ENCODE data around the gene NDUFAF2.
"Not testable (repeated sequence)": the region's sequence is repeated elsewhere in the genome, so short reads cannot be mapped to it uniquely, and the experiment has no call there.

The NDUFAF2 gene

GRCh38 chr5:60977956-60978737 is 33.1 kb downstream of the NDUFAF2 start:
- Mint-ChIP-seq H3K36me3 (ENCODE audit: low read depth) (peaks cover 31% of the 10 kb centered on the region), H3K27me3 (ENCODE audit: low read depth, poor library complexity) (no peaks in the 10 kb centered on the region), H3K4me1 (no peaks in the 10 kb centered on the region), H3K4me3 (no peak overlapping the region), H3K9me3 (peaks cover 25% of the 10 kb centered on the region), H3K27ac (no peak overlapping the region)
- no peak for TF ChIP-seq CTCF (IDR thresholded peaks at IDR 0.05)
- DNase-seq: no peak

GRCh38 chr5:60978968-60979367 is 34.0 kb downstream of the NDUFAF2 start:
- H3K36me3 Mint-ChIP-seq (ENCODE audit: low read depth): peaks cover 31% of the 10 kb centered on the region
- no peak for TF ChIP-seq CTCF (IDR thresholded peaks at IDR 0.05)
- H3K4me1 Mint-ChIP-seq: no peaks in the 10 kb centered on the region
- no peak overlapping the region for H3K27ac Mint-ChIP-seq
- H3K4me3 Mint-ChIP-seq: no peak overlapping the region
- no peaks in the 10 kb centered on the region for H3K27me3 Mint-ChIP-seq (ENCODE audit: low read depth, poor library complexity)
- DNase-seq: no peak
- H3K9me3 Mint-ChIP-seq: peaks cover 27% of the 10 kb centered on the region

GRCh38 chr5:60980511-60980910 is 35.5 kb downstream of the NDUFAF2 start:
- Mint-ChIP-seq H3K4me1 (no peaks in the 10 kb centered on the region), H3K27me3 (ENCODE audit: low read depth, poor library complexity) (no peaks in the 10 kb centered on the region), H3K27ac (no peak overlapping the region), H3K36me3 (ENCODE audit: low read depth) (peaks cover 37% of the 10 kb centered on the region), H3K9me3 (peaks cover 41% of the 10 kb centered on the region), H3K4me3 (no peak overlapping the region)
- DNase-seq: no peak
- no peak for TF ChIP-seq CTCF (IDR thresholded peaks at IDR 0.05)

GRCh38 chr5:60982127-60982526 is 37.1 kb downstream of the NDUFAF2 start:
- not testable (repeated sequence) for H3K4me1 Mint-ChIP-seq; H3K27me3 Mint-ChIP-seq (ENCODE audit: low read depth, poor library complexity); DNase-seq; H3K4me3 Mint-ChIP-seq; H3K27ac Mint-ChIP-seq
- Mint-ChIP-seq H3K9me3 (peaks cover 58% of the 10 kb centered on the region), H3K36me3 (ENCODE audit: low read depth) (peaks cover 50% of the 10 kb centered on the region)

- no peak for TF ChIP-seq CTCF (IDR thresholded peaks at IDR 0.05)
- no peaks in the 10 kb centered on the region for H3K4me1 Mint-ChIP-seq
- peaks cover 67% of the 10 kb centered on the region for H3K36me3 Mint-ChIP-seq (ENCODE audit: low read depth)
Measured at GRCh38 chr5:60989790-60990189, 44.8 kb downstream of the NDUFAF2 start.

GRCh38 chr5:60992871-60993270 is 47.9 kb downstream of the NDUFAF2 start:
- Mint-ChIP-seq H3K27me3 (ENCODE audit: low read depth, poor library complexity) (no peaks in the 10 kb centered on the region), H3K9me3 (peaks cover 51% of the 10 kb centered on the region), H3K4me1 (no peaks in the 10 kb centered on the region), H3K36me3 (ENCODE audit: low read depth) (peaks cover 46% of the 10 kb centered on the region), H3K4me3 (no peak overlapping the region), H3K27ac (no peak overlapping the region)
- TF ChIP-seq CTCF (IDR thresholded peaks at IDR 0.05): no peak
- no peak for DNase-seq

More at GRCh38 chr5:60989790-60990189, 44.8 kb downstream of the NDUFAF2 start:
- H3K27ac Mint-ChIP-seq: no peak overlapping the region
- H3K9me3 Mint-ChIP-seq: peaks cover 78% of the 10 kb centered on the region
- no peaks in the 10 kb centered on the region for H3K27me3 Mint-ChIP-seq (ENCODE audit: low read depth, poor library complexity)
- DNase-seq: no peak
- H3K4me3 Mint-ChIP-seq: no peak overlapping the region
